ENCODE data around the gene TMEM176A.

GRCh38 chr7:150831851-150832250 lies 31.3 kb downstream of the TMEM176A start:
- TF ChIP-seq CTCF (IDR thresholded peaks at IDR 0.05; ENCODE audit: insufficient read depth, low read depth, low read length) (no peak), EZH2 (IDR thresholded peaks at IDR 0.05; ENCODE audit: insufficient read depth, low read length) (no peak)

All from astrocyte (in vitro differentiated cells and primary cell).